Stimulated activated CD8-positive, alpha-beta memory T cell treated with anti-CD3 and anti-CD28 coated beads, Interleukin-2, amount 100 ng/mL, for 48 hours (primary cell): Measurements from ENCODE around the gene FAM47E.
"Not testable (repeated sequence)": the region's sequence is repeated elsewhere in the genome, so short reads cannot be mapped to it uniquely, and the experiment has no call there.

Experiments
- DNase-seq, 2 donors: peaks; one replicate each; pipeline ENCODE4 v3.0.0-alpha.2; 2020; ENCODE audit warnings: low read depth in 2 of 2

The FAM47E gene

DNA sequence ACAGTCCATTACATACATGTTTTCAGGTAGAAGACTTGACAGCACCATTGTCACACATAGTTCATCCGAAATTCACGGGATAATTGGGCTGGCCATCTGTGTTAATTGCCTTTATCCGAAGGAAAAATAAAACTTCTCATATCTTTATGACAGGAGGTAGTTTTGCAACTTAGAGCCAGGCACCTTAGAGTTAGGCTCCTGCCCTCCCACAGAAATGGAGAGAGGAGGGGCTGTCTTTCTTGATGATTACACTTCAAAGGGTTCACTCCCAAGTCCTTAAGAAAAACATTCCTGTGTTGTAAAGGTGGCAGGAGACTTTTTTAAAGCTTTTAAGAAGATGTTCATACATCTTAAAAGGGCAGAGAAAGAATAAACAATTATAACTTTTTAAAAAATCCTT is 27.4 kb upstream of the FAM47E start:
- DNase-seq = no peak

DNA sequence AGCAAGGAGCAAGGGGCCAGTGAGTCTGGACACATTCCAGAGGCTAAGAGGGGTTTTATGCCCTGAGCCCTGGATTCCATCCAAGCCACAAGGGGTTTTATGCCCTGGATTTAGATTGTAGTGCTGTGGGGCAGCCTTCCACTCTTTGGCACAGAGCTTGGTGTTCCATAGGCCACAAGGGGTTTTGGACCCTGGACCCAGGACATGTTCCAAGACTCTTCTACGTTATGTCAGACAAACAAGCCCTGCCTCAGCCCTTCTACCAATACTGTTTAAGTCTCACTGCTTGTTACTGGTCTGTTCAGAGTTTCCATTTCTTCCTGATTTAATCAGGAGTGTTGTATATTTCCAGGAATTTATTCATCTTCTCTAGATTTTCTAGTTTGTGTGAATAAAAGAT is 25.1 kb upstream of the FAM47E start:
- DNase-seq = no peak

- no peak for DNase-seq
These were observed 18.8 kb upstream of the FAM47E start for GRCh38 chr4:76232681-76233080.

DNA sequence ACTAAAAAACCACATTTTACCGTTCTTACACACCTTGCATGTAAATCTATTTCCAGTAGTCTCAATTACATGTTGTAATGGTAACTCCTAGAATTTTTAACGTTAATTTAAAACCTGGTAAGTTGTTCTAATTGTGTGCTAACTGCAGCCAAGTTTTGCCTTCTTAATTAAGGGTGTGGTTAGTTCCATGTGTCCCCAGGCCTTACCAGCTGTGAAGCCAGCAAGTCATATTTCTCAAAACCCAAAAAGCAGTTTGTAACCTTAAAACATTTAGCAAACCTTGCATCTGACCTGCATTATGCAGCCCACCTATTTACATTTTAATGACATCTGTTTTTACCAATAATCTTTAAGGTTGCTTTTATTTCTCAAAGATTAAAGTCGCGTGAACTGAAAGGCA is 18.4 kb upstream of the FAM47E start:
- DNase-seq = no peak

- no peak for DNase-seq
These were observed 18.0 kb upstream of the FAM47E start for GRCh38 chr4:76233529-76233928.

- DNase-seq = no peak
These were observed 17.4 kb upstream of the FAM47E start for GRCh38 chr4:76233967-76234678.

GRCh38 chr4:76234679-76235044 is 16.9 kb upstream of the FAM47E start:
- DNase-seq = no peak

DNA sequence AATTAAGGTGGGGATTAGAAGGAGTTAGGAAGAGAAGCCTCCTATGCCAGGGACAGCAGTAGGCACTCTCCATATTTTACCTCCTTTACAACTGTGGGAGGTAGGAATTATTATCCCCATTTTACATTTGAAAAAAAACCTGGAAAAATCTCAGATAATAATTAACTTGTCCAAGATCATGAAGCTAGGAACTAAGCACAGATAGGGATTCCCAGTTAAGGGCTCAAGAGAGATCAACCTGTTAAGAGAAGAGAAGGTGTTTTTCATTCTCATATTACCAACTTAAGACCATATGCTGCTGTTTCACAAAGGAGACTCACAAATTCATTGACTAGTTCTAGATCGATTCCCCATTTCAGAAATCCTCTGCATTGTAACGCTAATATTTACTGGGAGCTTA is 16.1 kb upstream of the FAM47E start:
- no peak for DNase-seq

DNA sequence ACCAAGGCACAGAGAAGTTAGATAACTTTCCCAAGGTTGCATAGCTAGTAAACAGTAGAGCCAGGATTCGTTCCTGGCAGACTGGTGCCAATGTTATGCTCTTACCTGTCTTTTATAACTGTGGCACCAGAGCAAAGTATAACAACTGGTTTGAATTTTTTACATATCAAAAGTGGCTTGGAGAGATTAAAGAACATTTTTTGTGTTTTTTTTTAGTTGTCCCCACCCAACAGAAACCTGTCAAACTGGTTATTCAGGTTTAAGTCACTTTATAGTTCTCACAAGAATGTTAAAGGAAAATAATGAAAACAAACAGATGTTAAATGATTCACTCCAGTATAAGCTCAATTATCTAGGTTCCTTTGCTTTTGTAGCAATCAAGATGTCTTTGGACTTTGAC is 15.6 kb upstream of the FAM47E start:
- DNase-seq = no peak

- DNase-seq = no peak
These were observed 13.3 kb upstream of the FAM47E start for GRCh38 chr4:76238236-76238635.

DNA sequence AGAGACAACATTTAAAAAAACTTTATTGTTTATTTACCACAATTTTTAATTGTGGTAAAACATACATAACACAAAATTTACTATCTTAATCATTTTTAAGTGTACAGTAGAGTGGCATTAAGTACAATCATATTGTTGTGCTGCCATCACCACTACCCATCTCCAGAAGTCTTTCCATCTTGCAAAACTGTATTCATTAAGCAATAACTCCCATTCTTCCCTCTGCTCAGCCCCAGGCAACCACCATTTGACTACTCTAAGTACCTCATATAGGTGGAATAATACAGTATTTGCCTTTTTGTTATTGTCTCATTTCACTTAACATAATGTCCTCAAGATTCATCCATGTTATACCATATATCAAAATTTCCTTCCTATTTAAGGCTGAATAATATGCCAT is 12.8 kb upstream of the FAM47E start:
- no peak for DNase-seq

DNA sequence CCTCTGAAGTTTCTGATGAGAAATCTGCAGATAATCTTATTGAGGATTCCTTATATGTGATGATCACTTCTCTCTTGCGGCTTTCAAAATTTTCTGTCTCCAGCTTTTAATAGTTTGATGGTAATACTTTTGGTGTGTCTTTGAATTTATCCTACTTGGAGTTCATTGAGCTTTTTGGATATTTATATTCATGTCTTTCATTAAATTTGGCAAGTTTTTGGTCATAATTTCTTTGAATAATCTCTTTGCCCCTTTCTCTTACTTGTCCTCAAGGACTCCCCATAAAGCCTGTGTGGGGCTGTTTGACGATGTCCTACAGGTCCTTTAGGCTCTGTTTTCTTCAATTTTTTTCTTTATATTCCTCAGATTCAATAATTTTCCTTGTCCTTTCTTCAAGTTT is 11.3 kb upstream of the FAM47E start:
- no peak for DNase-seq

- DNase-seq = not testable (repeated sequence)
These were observed 7.6 kb upstream of the FAM47E start for GRCh38 chr4:76243877-76244276.

GRCh38 chr4:76246025-76246424 is 5.5 kb upstream of the FAM47E start:
- no peak for DNase-seq

DNA sequence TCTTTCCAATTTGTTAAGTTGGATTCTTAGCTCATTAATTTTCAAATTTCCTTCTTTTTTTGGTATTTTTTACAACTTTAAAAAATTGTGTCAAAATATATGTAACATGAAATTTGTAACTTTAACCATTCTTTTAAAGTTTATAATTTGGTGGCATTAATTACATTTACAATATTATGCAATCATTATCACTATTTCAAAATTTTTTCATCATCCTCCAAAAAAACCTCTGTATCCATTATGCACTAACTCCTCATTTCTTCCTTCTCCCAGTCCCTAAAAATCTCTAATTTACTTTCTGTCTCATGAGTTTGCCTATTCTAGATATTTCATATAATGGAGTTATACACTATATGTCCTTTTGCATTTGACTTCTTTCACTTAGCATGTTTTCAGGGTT is 4.7 kb upstream of the FAM47E start:
- DNase-seq = no peak

GRCh38 chr4:76250962-76251361 is 559 bp upstream of the FAM47E start:
- DNase-seq = no peak

- DNase-seq = no peak
These were observed 741 bp downstream of the FAM47E start for GRCh38 chr4:76252271-76252653.

DNA sequence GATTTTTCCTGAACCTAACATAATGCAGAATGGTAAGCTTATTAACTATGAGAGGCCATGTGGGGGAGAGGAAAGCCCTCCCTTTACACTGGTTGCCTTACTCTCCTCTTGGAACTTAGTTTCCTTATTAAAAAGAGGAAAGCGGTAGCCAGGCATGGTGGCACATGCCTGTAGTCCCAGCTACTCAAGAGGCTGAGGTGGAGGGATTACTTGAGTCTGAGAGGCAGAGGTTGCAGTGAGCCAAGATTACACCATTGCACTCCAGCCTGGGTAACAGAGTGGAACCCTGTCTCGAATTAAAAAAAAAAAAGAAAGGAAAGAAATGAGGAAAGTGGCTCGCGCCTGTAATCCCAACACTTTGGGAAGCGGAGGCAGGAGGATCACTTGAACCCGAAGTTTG is 2.0 kb downstream of the FAM47E start:
- no peak for DNase-seq

DNA sequence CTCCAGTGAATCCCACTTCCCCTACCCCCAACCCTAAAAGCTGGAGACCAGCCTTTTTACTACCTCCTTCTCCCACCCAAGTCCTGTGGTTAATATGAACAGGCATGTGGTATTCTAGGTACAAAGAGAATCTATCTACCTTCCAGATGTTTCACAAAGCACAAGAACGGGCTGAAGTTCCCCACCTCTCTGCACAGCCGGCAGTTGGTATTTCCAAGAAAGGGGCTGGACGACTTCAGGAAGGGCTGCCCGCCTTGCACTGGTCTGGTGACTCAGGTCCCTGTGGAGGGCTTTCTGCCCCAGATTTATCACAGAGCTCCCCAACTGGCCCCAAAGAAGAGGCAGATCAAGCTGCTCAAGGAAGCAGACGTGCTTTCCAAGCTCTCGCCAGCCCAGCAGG is 4.5 kb downstream of the FAM47E start:
- no peak for DNase-seq

DNA sequence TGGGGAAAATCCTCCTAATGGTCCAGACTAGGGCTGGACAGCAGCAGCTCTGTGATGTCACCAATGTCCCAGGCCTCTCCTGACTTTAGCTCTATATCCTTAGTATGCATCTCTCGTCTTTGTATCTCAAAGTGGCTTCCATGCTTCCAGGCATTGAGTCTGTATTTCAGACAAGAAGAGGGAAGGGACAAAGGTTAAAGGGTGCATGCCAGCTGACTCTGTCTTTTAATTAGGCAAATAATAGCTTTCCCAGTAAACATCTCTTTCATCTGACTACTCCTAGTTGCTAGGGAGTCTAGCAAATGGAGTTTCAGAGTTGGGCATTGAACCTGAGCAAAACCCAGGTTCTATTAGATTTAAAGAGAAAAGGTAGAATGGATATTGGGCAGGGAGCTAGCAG is 5.4 kb downstream of the FAM47E start:
- DNase-seq = no peak

DNA sequence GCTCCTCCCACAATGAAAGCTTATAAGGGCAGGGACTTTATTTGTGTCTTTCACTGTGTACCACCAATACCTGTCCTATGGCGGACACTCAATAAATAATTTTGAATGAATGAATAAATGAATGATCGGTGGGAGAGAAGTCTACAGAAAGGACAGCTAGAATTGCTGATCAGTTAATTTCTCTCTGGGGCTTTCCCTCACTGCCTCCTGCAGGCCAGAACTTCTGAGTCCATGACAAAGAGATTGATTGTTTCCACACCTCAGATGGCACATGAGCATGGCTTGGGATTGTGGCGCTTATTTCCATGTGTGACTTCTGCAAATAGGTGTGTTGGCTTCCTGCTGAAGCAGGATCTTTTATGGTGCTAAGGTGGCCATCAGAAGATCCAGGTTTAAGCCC is 6.3 kb downstream of the FAM47E start:
- DNase-seq = no peak

- no peak for DNase-seq
These were observed 9.1 kb downstream of the FAM47E start for GRCh38 chr4:76260571-76260970.

GRCh38 chr4:76265631-76266218 is 14.2 kb downstream of the FAM47E start:
- DNase-seq = no peak

GRCh38 chr4:76266627-76267026 is 15.1 kb downstream of the FAM47E start:
- no peak for DNase-seq
